Activated T-helper 2 cell treated with anti-CD3 and anti-CD28 coated beads, Interferon-gamma antibody, Interleukin-2, Interleukin-4, amounts not matched to agents 10 μg/mL and 5 μg/mL and 100 μg/mL, durations not matched to agents 14 hours and 24 hours and 36 hours (primary cell): Measurements from ENCODE around the gene IFNK. TPM values are rescaled to one million over a fixed set of nuclear protein-coding genes. Genes with fewer than 3 reads are reported as not detected.

Experiments
- DNase-seq: peaks from one replicate; pipeline ENCODE4 v3.0.0; 2021; ENCODE audit warnings: low spot score
- H3K27ac Mint-ChIP-seq: one replicate; pipeline ENCODE4 v1.8.0; 2021; ENCODE audit warnings: mixed read lengths
- H3K27me3 Mint-ChIP-seq: one replicate; pipeline ENCODE4 v1.8.0; 2021; ENCODE audit warnings: low read depth, mixed read lengths
- H3K36me3 Mint-ChIP-seq: one replicate; pipeline ENCODE4 v1.8.0; 2021; ENCODE audit warnings: low read depth, mixed read lengths
- H3K4me1 Mint-ChIP-seq: one replicate; pipeline ENCODE4 v1.8.0; 2021; ENCODE audit warnings: low read depth, mixed read lengths
- H3K4me3 Mint-ChIP-seq: one replicate; pipeline ENCODE4 v1.8.0; 2021; ENCODE audit warnings: low read depth, mild to moderate bottlenecking, moderate library complexity, mixed read lengths
- H3K9me3 Mint-ChIP-seq: one replicate; pipeline ENCODE4 v1.8.0; 2021; ENCODE audit warnings: mixed read lengths
- intact Hi-C: fragments of 100-400 bp; cut with micrococcal nuclease; formaldehyde crosslinking; loops from one replicate; pipeline ENCODE4 v1.15.1; 2023
- total RNA-seq: library from RNA; stranded (reverse); gene quantifications from 2 replicates; pipeline ENCODE4 v1.2.3, GENCODE V29; 2022

Gene IFNK
- total RNA-seq, 1 donor from 2014 or later, result not detected

- intact Hi-C loops, result no loop called here
- H3K27me3 Mint-ChIP-seq, result peaks cover 9% of the 10 kb centered on the region
- DNase-seq, result no peak
Measured at GRCh38 chr9:27534131-27534530, 10.0 kb downstream of the IFNK start.

DNA sequence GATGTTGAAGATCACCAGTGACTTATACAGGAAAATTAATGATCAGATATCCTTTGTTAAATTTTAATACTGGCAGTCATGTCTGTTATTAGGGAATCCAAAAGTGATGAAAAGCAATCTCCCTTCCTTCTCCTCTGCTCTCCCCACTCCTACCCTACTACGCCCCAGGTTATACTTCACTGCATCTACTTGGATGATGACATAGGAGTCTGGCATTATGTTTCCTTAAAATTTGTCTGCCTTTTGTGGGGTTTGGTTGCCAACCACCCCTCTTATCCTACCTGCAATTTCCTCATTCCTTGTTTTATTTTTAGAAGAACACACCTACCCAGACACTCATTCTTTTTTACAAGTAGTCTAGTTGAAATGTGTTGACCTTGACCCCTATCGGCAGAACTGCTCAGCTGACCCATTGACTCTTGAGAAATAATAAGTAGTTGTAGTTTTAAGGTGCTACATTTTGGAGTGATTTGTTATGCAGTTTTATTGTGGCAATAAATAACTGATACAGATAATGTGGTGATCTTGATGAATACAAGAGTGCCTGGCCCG lies 10.6 kb downstream of the IFNK start:
- H3K36me3 Mint-ChIP-seq, result no peaks in the 10 kb centered on the region

More at GRCh38 chr9:27534131-27534530, 10.0 kb downstream of the IFNK start:
- no peaks in the 10 kb centered on the region for H3K9me3 Mint-ChIP-seq
- H3K36me3 Mint-ChIP-seq, result no peaks in the 10 kb centered on the region
- H3K4me1 Mint-ChIP-seq, result peaks cover 1% of the 10 kb centered on the region
- no peak overlapping the region for H3K4me3 Mint-ChIP-seq
- H3K27ac Mint-ChIP-seq, result no peak overlapping the region

DNA sequence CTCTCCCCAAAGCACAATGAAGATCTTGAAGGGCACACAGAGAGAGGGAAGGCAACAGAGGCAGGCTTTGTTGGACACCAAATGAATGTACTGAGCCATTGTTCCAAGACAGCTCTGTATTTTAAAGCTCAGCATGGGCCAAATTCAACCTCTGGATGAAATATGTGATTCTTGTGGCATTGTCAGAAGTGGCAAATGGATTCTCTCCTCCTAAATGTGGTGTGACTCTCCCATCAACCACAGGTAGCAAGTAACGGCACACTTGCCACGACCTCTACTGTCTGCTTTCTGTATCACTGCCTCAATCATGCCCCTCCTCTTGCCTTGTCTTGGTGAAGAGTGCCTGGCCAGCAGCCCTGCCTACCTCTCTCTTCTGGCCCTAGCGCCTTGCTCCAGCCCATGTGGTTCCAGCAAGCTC lies 11.6 kb downstream of the IFNK start:
- H3K27ac Mint-ChIP-seq, result no peak overlapping the region
- DNase-seq, result no peak
- H3K9me3 Mint-ChIP-seq, result no peaks in the 10 kb centered on the region
- intact Hi-C loops, result no loop called here
- H3K4me3 Mint-ChIP-seq, result no peak overlapping the region
- no peaks in the 10 kb centered on the region for H3K36me3 Mint-ChIP-seq
- peaks cover 9% of the 10 kb centered on the region for H3K27me3 Mint-ChIP-seq
- no peaks in the 10 kb centered on the region for H3K4me1 Mint-ChIP-seq

More for the DNA sequence above, 10.6 kb downstream of the IFNK start:
- no peak for DNase-seq
- intact Hi-C loops, result no loop called here
- H3K9me3 Mint-ChIP-seq, result no peaks in the 10 kb centered on the region
- H3K27ac Mint-ChIP-seq, result no peak overlapping the region
- H3K27me3 Mint-ChIP-seq, result peaks cover 9% of the 10 kb centered on the region
- peaks cover under 1% of the 10 kb centered on the region for H3K4me1 Mint-ChIP-seq
- no peak overlapping the region for H3K4me3 Mint-ChIP-seq

DNA sequence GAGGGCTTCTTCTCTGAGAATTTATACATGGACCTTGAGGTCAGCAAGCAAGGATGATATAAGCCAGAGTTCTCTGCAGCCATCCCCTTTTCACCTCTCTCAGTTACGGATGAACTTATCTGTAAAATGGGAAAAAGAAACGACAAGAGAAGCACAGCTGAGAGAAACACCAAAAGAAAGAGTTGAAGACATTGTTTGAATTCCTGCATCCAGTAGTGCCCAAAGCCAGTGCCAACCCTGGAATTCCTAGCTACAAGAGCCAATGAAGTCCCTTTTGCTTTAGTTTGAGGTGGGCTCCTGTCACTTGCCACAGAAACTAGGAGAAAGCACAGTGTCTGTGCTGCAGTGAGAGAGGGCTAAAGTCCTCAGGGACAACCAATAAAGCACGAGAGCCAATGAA lies 12.1 kb downstream of the IFNK start:
- intact Hi-C loops, result no loop called here
- H3K27ac Mint-ChIP-seq, result no peak overlapping the region
- peaks cover 6% of the 10 kb centered on the region for H3K27me3 Mint-ChIP-seq
- no peaks in the 10 kb centered on the region for H3K36me3 Mint-ChIP-seq
- DNase-seq, result no peak
- H3K9me3 Mint-ChIP-seq, result no peaks in the 10 kb centered on the region
- H3K4me3 Mint-ChIP-seq, result no peak overlapping the region
- H3K4me1 Mint-ChIP-seq, result no peaks in the 10 kb centered on the region

- no peaks in the 10 kb centered on the region for H3K4me1 Mint-ChIP-seq
- no peak overlapping the region for H3K4me3 Mint-ChIP-seq
- no peaks in the 10 kb centered on the region for H3K36me3 Mint-ChIP-seq
- intact Hi-C loops, result no loop called here
- peaks cover 3% of the 10 kb centered on the region for H3K27me3 Mint-ChIP-seq
- DNase-seq, result no peak
- H3K27ac Mint-ChIP-seq, result no peak overlapping the region
- no peaks in the 10 kb centered on the region for H3K9me3 Mint-ChIP-seq
Measured at GRCh38 chr9:27537027-27537435, 12.9 kb downstream of the IFNK start.

GRCh38 chr9:27537756-27538155 lies 13.7 kb downstream of the IFNK start:
- Mint-ChIP-seq H3K4me1 (no peaks in the 10 kb centered on the region), H3K9me3 (no peaks in the 10 kb centered on the region), H3K4me3 (no peak overlapping the region), H3K27me3 (peaks cover 3% of the 10 kb centered on the region), H3K36me3 (no peaks in the 10 kb centered on the region), H3K27ac (no peak overlapping the region)
- DNase-seq, result no peak
- intact Hi-C loops, result no loop called here

DNA sequence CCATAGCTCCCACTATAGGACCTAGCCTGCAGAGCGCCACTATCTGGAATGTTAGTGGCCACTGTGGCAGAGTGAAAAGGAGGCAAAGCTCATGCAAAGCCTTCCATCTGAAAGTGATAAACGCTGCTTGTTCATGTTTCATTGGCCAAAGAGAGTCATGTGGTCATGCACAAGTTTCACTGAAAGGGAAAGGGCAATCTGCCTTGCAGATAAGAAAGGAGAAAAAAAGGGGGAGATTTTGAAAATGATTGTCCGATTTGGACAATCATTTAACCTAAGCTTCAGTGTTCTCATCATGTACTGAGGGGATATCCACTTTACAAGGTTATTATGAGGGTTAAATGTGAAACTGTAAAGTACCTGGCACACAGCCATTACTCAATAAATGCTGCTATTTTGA lies 14.6 kb downstream of the IFNK start:
- DNase-seq, result no peak
- intact Hi-C loops, result no loop called here
- no peaks in the 10 kb centered on the region for H3K9me3 Mint-ChIP-seq
- no peak overlapping the region for H3K27ac Mint-ChIP-seq
- H3K27me3 Mint-ChIP-seq, result no peaks in the 10 kb centered on the region
- no peaks in the 10 kb centered on the region for H3K36me3 Mint-ChIP-seq
- no peaks in the 10 kb centered on the region for H3K4me1 Mint-ChIP-seq
- no peak overlapping the region for H3K4me3 Mint-ChIP-seq

GRCh38 chr9:27539479-27540441 lies 15.7 kb downstream of the IFNK start:
- intact Hi-C loops, result no loop called here
- Mint-ChIP-seq H3K4me1 (no peaks in the 10 kb centered on the region), H3K27me3 (no peaks in the 10 kb centered on the region), H3K9me3 (no peaks in the 10 kb centered on the region), H3K36me3 (peaks cover 5% of the 10 kb centered on the region), H3K4me3 (no peak overlapping the region), H3K27ac (no peak overlapping the region)
- no peak for DNase-seq

- H3K9me3 Mint-ChIP-seq, result no peaks in the 10 kb centered on the region
- peaks cover 8% of the 10 kb centered on the region for H3K36me3 Mint-ChIP-seq
- no peak overlapping the region for H3K27ac Mint-ChIP-seq
- H3K4me1 Mint-ChIP-seq, result no peaks in the 10 kb centered on the region
- no peaks in the 10 kb centered on the region for H3K27me3 Mint-ChIP-seq
- DNase-seq, result no peak
- intact Hi-C loops, result no loop called here
- no peak overlapping the region for H3K4me3 Mint-ChIP-seq
Measured at GRCh38 chr9:27540502-27540901, 16.4 kb downstream of the IFNK start.

DNA sequence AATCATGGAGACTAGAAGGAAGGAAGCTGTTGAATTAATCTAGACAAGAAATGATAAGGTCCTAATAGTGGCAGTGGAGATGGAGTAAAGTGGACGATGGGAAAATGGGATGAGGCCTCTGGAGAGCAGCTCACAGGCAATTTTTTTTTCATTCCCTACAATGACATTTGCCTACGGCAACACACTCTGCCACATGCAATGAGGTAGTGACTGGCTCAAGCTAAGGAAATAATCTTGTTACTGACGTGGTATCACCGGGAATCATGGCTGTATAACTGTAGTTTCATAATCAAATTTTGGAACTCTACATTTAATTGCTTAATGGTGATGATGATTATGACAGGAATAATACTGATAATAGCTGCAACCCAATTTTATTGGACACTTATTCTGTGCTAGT lies 17.6 kb downstream of the IFNK start:
- intact Hi-C loops, result no loop called here
- Mint-ChIP-seq H3K4me3 (no peak overlapping the region), H3K27me3 (no peaks in the 10 kb centered on the region), H3K9me3 (no peaks in the 10 kb centered on the region), H3K27ac (no peak overlapping the region), H3K36me3 (peaks cover 10% of the 10 kb centered on the region), H3K4me1 (no peaks in the 10 kb centered on the region)
- no peak for DNase-seq

GRCh38 chr9:27542508-27542907 lies 18.4 kb downstream of the IFNK start:
- no peaks in the 10 kb centered on the region for H3K27me3 Mint-ChIP-seq
- H3K4me3 Mint-ChIP-seq, result no peak overlapping the region
- no peak for DNase-seq
- peaks cover 10% of the 10 kb centered on the region for H3K36me3 Mint-ChIP-seq
- H3K9me3 Mint-ChIP-seq, result no peaks in the 10 kb centered on the region
- intact Hi-C loops, result no loop called here
- no peaks in the 10 kb centered on the region for H3K4me1 Mint-ChIP-seq
- H3K27ac Mint-ChIP-seq, result no peak overlapping the region

DNA sequence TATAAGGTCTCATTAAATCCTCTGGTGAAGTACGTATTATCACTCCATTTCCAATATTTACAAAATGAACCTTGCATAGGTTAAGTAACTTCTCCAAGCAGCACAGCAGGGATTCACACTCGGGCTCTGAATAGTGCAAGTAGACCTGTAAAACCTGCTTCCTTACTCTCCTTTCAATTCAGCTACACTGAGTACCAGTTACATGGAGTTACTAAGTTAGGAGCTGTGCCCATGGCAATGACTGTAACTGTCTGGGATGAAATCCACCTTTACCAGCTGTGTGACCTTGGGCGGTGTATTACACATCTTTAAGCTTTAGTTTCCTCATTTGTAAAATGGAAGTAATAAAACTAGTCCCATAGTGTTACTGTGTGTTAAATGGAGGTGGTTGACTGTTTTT lies 21.4 kb downstream of the IFNK start:
- Mint-ChIP-seq H3K9me3 (no peaks in the 10 kb centered on the region), H3K4me3 (no peak overlapping the region), H3K36me3 (peaks cover 10% of the 10 kb centered on the region), H3K4me1 (no peaks in the 10 kb centered on the region), H3K27ac (no peak overlapping the region), H3K27me3 (no peaks in the 10 kb centered on the region)
- intact Hi-C loops, result no loop called here
- no peak for DNase-seq

DNA sequence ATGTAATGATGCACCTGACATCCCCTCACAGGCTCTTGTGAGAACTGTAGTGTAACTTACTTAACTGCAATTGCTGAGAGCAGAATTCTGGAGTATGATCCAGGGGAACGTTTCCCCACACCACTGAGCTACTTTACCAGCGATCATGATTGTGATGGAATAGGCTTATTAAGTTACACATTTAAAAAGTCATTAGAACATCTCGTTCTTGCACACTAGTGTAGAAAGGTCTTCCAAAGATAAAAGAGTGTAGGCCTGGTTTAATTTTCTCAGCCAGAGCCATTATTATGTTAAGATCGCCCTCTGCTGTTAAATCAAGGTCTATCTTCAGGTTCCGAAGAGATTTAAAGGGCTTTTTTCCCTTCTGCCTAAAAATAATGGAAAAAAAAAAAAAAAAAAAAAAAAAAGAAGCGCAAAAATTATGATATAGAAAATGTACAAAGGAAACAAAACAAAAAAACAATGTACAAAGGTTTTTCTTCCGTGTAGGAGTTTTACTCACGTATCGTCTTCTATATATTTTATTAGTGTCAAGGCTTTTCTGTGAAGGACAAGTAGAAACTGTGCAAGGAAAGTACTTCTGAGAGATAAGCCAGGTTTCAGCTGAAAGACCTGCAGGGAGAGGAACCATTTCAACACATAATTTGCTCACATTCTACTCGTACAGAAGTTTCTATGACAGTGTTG lies 24.1 kb downstream of the IFNK start:
- H3K9me3 Mint-ChIP-seq, result no peaks in the 10 kb centered on the region
- H3K27ac Mint-ChIP-seq, result no peak overlapping the region
- H3K4me3 Mint-ChIP-seq, result no peak overlapping the region
- H3K36me3 Mint-ChIP-seq, result peaks cover 16% of the 10 kb centered on the region
- H3K27me3 Mint-ChIP-seq, result no peaks in the 10 kb centered on the region
- no peak for DNase-seq
- H3K4me1 Mint-ChIP-seq, result no peaks in the 10 kb centered on the region
- intact Hi-C loops, result loop anchor here (1.0 kb wide), 1 partner anchor 215 kb away; no protein-coding TSS in a partner anchor
